H54 (cell line): Measurements from ENCODE around the gene GID4.
A peak's percentile ranks its signal among the peaks of the same experiment; 100 is the strongest.

Source experiments
- DNase-seq: peaks from one replicate; pipeline ENCODE4 v3.0.0; 2011; ENCODE audit warnings: low spot score, mixed read lengths; ENCODE audit not compliant: insufficient read length
- FAIRE-seq: peaks from 3 replicates; lab custom pipeline; 2011; peaks lifted over from hg19 to GRCh38; lab: Jason Lieb, UNC
- POLR2A ChIP-seq: IDR thresholded peaks from 2 replicates; pipeline ENCODE4 v1.6.1; 2011; ENCODE audit warnings: low read depth, mild to moderate bottlenecking, low read length

The GID4 gene

DNA sequence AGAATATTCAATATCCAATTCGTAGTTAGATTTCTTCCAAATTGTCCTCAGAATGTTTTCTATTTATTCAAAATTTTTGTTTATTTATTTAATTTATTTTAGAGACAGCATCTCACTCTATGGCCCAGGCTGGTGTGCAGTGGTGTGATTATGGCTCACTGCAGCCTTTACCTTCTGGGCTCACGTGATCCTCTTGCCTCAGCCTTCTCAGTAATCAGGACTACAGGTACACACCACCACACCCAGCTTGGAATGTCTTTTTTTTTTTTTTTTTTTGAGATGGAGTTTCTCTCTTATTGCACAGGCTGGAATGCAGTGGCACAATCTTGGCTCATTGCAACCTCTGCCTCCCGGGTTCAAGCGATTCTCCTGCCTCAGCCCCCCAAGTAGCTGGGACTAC is 45.0 kb downstream of the GID4 start:
- DNase-seq (no peak), FAIRE-seq (no peak)
- TF ChIP-seq POLR2A: no peak

DNA sequence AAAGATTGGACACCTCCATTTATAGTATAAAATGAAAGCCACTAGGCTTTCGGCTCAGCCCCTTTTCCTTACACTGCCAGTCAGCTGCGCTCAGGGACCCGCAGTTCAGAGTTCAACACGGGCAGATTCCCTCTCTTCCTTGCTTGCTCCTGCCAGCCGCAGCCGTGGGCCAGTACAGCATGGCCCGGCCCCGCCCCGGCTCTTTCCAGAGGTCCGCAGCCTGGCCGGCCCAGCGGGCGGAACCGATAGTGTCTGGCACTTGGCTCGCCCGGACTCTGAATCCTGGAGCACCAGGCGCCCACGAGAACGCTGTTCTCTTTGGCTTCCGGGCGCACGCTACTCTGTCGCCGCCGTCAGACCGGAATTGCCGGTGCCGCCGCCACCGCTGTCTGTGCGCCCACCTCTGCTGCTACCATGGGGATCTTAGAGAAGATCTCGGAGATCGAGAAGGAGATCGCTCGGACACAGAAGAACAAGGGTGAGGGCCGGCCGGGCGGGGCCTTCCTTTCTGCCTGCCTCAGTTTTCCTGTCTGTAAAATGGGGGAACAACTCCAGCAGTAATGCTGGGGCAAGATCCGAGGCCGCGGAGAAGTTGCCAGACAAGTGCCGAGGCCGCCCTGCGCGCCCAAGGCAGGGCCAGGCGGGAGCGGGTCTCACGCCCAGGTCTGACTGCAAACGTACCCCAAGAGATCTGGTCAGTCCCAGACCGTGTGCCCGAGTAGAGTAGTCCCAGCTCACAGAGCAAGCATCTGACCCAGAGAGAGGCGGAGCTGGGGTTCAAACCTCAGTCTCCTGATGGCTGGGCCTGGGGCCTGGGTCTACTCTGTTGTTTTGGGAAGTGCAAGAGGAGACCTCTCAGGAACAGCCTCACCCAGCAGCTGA is 48.6 kb downstream of the GID4 start, which contains the start of gene DRG2:
Gene DRG2 (plus strand): TSS at position 339 of the 882 bp plus-strand sequence. CDS start 76 bp downstream, at position 415.
- DNase-seq: peak; percentile 99
- peak; percentile 91 for TF ChIP-seq POLR2A
- no peak for FAIRE-seq

DNA sequence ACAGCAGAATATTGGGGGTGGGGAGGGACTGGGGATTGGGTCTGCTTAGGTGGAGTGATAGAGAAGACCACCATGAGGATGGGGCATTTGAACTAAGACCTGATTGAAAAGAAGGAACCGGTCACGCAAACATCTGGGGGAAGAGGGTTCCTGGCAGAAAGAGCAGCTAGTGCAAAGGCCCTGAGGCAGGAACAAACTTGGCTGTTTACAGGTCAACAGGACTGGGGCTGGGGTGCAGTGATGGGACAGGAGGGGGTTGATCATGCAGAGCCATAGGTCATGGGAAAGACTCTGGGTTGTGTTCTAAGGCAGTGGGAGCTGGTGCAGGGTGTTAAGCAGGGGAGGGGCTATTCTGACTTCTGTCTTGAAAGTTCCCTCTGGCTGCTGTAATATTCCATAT is 50.4 kb downstream of the GID4 start:
- DNase-seq (no peak), FAIRE-seq (no peak)
- TF ChIP-seq POLR2A: no peak

- FAIRE-seq (no peak), DNase-seq (peak; percentile 72)
- TF ChIP-seq POLR2A: no peak
These were observed 54.6 kb downstream of the GID4 start for GRCh38 chr17:18093616-18094408.

- DNase-seq (no peak), FAIRE-seq (no peak)
- no peak for TF ChIP-seq POLR2A
These were observed 55.2 kb downstream of the GID4 start for GRCh38 chr17:18094409-18094807.

DNA sequence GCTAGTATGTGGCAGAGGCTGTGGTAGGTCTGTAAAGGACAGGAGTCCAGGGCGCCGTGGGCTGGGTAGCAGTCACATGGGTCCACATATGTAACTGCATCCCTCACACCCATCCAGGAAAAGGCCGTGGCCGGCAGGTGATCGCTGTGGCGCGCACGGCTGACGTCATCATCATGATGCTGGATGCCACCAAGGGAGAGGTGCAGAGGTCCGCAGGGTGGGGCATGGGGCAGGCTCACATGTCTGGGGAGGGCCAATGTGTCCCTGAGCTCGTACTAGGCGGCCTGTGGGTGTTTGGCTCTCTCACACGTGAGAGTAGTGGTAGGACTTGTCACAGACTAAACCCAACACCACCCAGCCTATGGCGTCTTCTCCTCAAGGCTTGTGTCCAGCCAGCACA is 60.3 kb downstream of the GID4 start:
- no peak for DNase-seq
- no peak for TF ChIP-seq POLR2A
- no peak for FAIRE-seq

DNA sequence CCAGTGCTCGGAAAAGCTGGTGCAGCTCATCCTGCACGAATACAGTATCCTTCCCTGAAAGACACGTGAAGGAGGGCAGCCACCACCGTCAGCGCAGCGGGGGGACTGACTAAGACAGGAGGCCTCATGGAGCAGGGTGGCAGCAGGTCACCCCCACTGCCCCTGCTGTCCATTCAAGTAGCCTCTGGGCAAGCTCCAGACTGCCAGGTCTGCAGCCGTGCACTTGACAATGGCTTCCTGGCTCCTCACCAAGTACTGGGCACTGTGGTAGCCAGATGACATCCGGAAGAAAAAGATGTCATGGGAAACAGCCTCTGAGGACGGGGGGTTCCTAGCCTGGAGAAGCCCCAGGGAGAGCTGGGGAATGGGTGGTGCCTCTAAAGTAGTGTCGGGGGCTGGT is 61.4 kb downstream of the GID4 start:
- no peak for TF ChIP-seq POLR2A
- DNase-seq (no peak), FAIRE-seq (no peak)

- TF ChIP-seq POLR2A: no peak
- no peak for DNase-seq
- no peak for FAIRE-seq
These were observed 62.6 kb downstream of the GID4 start for GRCh38 chr17:18101828-18102227.

DNA sequence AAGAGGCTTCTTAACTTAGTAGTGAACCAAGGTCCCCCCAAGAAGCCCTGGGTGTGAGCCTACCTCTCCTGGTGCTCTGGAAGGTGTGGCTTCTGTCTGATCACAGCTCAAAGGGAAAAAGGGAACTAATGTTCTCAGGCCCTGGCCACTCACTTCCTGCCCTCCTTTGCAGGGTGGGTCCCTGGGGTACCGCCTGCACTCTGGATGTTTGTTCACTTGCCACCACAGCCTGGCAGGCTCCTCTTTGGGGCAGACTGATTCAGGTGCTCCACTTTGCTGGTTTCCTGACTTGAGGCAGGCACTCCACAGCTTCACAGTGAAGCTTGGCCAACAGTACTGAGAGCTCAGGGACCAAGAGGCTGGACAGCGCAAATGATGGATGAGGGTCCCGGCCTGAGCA is 63.4 kb downstream of the GID4 start:
- DNase-seq (no peak), FAIRE-seq (no peak)
- TF ChIP-seq POLR2A: no peak

DNA sequence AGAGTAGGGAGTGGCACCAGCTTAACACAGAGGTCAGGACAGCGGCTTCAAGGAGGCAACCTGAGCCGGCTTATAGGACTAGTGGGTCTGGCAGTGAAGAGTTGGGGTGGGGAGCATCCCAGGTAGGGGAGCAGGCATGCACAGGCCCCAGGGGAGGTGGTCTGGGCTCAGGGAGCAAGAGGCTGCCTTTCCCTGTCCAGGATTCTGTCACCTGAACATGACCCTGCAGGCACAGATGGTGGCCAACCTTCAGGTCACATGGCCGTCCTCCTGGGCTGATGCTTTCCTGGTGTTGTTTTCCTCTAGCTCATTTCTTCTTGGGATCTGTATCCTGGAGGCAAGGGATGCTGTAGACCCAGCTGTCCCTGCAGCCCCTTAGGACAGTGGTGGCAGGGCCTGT is 65.8 kb downstream of the GID4 start:
- DNase-seq: no peak
- FAIRE-seq: no peak
- no peak for TF ChIP-seq POLR2A

- DNase-seq: no peak
- no peak for FAIRE-seq
These were observed 66.4 kb downstream of the GID4 start for GRCh38 chr17:18105595-18105994.

DNA sequence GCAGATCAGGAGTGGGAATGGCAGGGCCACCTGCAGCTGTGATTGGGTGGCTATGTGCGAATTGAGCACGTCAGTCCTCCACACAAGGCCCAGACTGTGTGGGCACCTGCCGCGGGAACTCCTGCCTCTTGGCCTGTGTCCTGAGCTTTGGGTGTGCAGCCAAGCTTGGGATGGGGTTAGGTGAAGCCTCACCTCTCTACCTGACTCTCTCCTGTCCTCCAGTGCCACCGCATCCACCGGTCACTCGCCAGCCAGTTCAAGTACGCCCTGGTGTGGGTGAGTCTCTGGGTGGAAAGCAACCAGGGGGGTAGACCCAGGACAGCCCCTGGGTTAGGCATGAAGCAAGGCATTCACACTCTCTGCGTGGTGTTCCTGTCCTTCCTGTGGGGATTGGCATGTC is 67.0 kb downstream of the GID4 start:
- TF ChIP-seq POLR2A: no peak
- no peak for DNase-seq
- no peak for FAIRE-seq

More at GRCh38 chr17:18105595-18105994, 66.4 kb downstream of the GID4 start:
- no peak for TF ChIP-seq POLR2A

DNA sequence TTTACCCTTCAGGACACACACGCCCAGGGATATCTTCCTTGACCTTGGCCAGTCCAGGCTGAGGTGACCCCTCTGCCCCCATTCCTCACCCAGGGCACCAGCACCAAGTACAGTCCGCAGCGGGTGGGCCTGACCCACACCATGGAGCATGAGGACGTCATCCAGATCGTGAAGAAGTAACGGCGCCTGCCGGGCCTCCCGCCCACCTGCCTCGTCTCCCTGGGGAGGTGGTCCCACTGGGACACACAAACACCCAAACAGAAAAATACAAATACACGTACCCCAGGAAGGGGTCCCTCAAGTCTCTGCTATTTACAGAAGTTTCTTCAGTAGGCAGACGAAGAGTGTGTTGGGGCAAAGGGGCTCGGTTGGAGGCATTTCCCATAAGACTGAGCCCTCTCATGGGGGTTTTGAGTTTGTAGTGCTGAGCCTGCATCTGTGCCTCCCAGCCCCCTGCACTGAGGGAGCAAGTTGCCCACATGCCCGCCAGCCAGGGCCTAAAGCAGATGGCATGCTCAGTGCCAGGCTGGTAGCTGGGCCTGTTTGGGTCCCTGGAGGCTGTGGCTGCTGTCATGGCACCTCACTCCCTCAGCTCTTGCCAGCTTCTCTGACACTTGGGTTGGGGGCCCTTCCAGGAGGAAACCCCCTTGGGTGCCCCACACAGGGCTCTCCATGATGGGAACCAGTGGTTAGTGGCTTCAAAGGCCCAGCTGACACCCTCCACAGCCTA is 68.0 kb downstream of the GID4 start:
- DNase-seq (no peak), FAIRE-seq (no peak)
- TF ChIP-seq POLR2A: no peak

GRCh38 chr17:18107971-18108370 is 68.8 kb downstream of the GID4 start:
- DNase-seq (no peak), FAIRE-seq (no peak)
- no peak for TF ChIP-seq POLR2A
